Hepatocyte (in vitro differentiated cells): ENCODE results near the gene SYNJ2.

Source experiments
- CTCF ChIP-seq: fragments of 200-600 bp; sonication (generic); IDR thresholded peaks from 2 replicates; pipeline ENCODE4 v1.5.1; 2016; ENCODE audit warnings: antibody characterized with exemption, mild to moderate bottlenecking; ENCODE audit not compliant: poor library complexity
- EZH2 ChIP-seq: fragments of 200-600 bp; sonication (generic); IDR thresholded peaks from 2 replicates; pipeline ENCODE4 v1.6.1; 2016; ENCODE audit warnings: antibody characterized with exemption, mild to moderate bottlenecking, borderline replicate concordance
- EZH2phosphoT487 ChIP-seq: fragments of 200-600 bp; sonication (generic); IDR thresholded peaks from one replicate; pipeline ENCODE4 v1.6.1; 2018; ENCODE audit warnings: antibody characterized with exemption, mild to moderate bottlenecking, low read depth, moderate library complexity; ENCODE audit not compliant: unreplicated experiment, severe bottlenecking

GRCh38 chr6:157956171-157956730, 25.4 kb upstream of the SYNJ2 start:
- TF ChIP-seq CTCF (no peak), EZH2 (no peak), EZH2phosphoT487 (no peak)
